ENCODE measurements around the gene HEATR5A. TPM values are rescaled to one million over a fixed set of nuclear protein-coding genes. Genes with fewer than 3 reads are reported as not detected.

The HEATR5A gene
- total and polyA plus RNA-seq, 9 of the 15 experiments (the other 6 are each of a cell fraction or from before 2014, with no cell fraction given): 8.0 to 50.9 (median 23.0) TPM

- TF ChIP-seq GMEB1 (CRISPR knock-in tag; IDR thresholded peaks at IDR 0.05) (no peak), NCOA4 (IDR thresholded peaks at IDR 0.05; ENCODE audit: partially characterized antibody) (no peak), NELFE (IDR thresholded peaks at IDR 0.05; ENCODE audit: insufficient read depth, insufficient read length) (no peak), SMAD2 (IDR thresholded peaks at IDR 0.05; ENCODE audit: low read depth, low read length) (no peak), NCOA6 (IDR thresholded peaks at IDR 0.05) (no peak), EZH2 (IDR thresholded peaks at IDR 0.05; ENCODE audit: borderline replicate concordance, low read depth, low read length) (no peak), ZFPM2 (CRISPR knock-in tag; IDR thresholded peaks at IDR 0.05) (no peak), SLC30A9 (CRISPR knock-in tag; IDR thresholded peaks at IDR 0.05) (no peak), MAZ (CRISPR knock-in tag; conservative IDR thresholded peaks at IDR 0.05 in 1 of 2, IDR thresholded peaks at IDR 0.05 in 1 of 2) (no peak), TFAM (CRISPR knock-in tag; conservative IDR thresholded peaks at IDR 0.05) (no peak), GTF2A2 (tag; IDR thresholded peaks at IDR 0.05) (no peak), FUS (optimal IDR thresholded peaks at IDR 0.05; ENCODE audit: low read depth, low read length) (no peak), TFE3 (CRISPR knock-in tag; IDR thresholded peaks at IDR 0.05) (no peak), THAP7 (CRISPR knock-in tag; IDR thresholded peaks at IDR 0.05) (no peak), GATAD2A (IDR thresholded peaks at IDR 0.05) (no peak), POLR2G (IDR thresholded peaks at IDR 0.05; ENCODE audit: low read depth, low read length) (no peak), ZNF586 (CRISPR knock-in tag; conservative IDR thresholded peaks at IDR 0.05) (no peak), KDM4B (IDR thresholded peaks at IDR 0.05; ENCODE audit: borderline replicate concordance in 2 of 2, low read depth in 1 of 2) (no peak), SRSF1 (IDR thresholded peaks at IDR 0.05; ENCODE audit: low read depth, low read length) (no peak), KDM1A (IDR thresholded peaks at IDR 0.05) (peak in 1 of 2 experiments; percentile 14; a peak in 1 of 4 replicates), TAL1 (IDR thresholded peaks at IDR 0.05) (0 out of 2 replicates have a peak, but pooled peaks have one; percentile 4), ZNF263 (CRISPR knock-in tag; IDR thresholded peaks at IDR 0.05; ENCODE audit: borderline replicate concordance) (no peak), ZFP36 (IDR thresholded peaks at IDR 0.05; ENCODE audit: low read depth, low read length, partially characterized antibody) (no peak), ZNF384 (IDR thresholded peaks at IDR 0.05; ENCODE audit: low read depth, low read length) (no peak), ZNF655 (CRISPR knock-in tag; IDR thresholded peaks at IDR 0.05) (no peak)
Observed at GRCh38 chr14:31243860-31244259, 176.5 kb downstream of the HEATR5A start (continued).
